GM12872 (cell line): ENCODE measurements around the gene PCBP2.

Experiments
- CTCF ChIP-seq: IDR thresholded peaks from 3 replicates; pipeline ENCODE4 v1.5.1; 2011; ENCODE audit warnings: low read depth, mild to moderate bottlenecking, low read length, moderate library complexity; ENCODE audit not compliant: insufficient read depth

Gene PCBP2

GRCh38 chr12:53451661-53452158 is at the start of gene PCBP2:
Gene PCBP2 (plus strand): TSS chr12:53452102. CDS start chr12:53454801, 2,699 bp downstream.
- TF ChIP-seq CTCF = peak; percentile 87

GRCh38 chr12:53402871-53403270 is 49.0 kb upstream of the PCBP2 start:
- TF ChIP-seq CTCF = no peak

- TF ChIP-seq CTCF = no peak
Observed at GRCh38 chr12:53410951-53411350, 41.0 kb upstream of the PCBP2 start.

GRCh38 chr12:53413485-53414204 is 38.3 kb upstream of the PCBP2 start:
- TF ChIP-seq CTCF = no peak

GRCh38 chr12:53414756-53415417 is 37.0 kb upstream of the PCBP2 start:
- no peak for TF ChIP-seq CTCF

GRCh38 chr12:53418221-53418620 is 33.7 kb upstream of the PCBP2 start:
- no peak for TF ChIP-seq CTCF

GRCh38 chr12:53419756-53420155 is 32.1 kb upstream of the PCBP2 start:
- no peak for TF ChIP-seq CTCF
